HG03280 (cell line): ENCODE measurements around the gene CCDC127.

Experiments
- ATAC-seq: cut with Tn5 transposase; IDR thresholded peaks from one replicate; pipeline ENCODE4 v1.9.1; 2021; ENCODE audit warnings: mild to moderate bottlenecking, moderate library complexity; ENCODE audit not compliant: unreplicated experiment

Gene CCDC127

DNA sequence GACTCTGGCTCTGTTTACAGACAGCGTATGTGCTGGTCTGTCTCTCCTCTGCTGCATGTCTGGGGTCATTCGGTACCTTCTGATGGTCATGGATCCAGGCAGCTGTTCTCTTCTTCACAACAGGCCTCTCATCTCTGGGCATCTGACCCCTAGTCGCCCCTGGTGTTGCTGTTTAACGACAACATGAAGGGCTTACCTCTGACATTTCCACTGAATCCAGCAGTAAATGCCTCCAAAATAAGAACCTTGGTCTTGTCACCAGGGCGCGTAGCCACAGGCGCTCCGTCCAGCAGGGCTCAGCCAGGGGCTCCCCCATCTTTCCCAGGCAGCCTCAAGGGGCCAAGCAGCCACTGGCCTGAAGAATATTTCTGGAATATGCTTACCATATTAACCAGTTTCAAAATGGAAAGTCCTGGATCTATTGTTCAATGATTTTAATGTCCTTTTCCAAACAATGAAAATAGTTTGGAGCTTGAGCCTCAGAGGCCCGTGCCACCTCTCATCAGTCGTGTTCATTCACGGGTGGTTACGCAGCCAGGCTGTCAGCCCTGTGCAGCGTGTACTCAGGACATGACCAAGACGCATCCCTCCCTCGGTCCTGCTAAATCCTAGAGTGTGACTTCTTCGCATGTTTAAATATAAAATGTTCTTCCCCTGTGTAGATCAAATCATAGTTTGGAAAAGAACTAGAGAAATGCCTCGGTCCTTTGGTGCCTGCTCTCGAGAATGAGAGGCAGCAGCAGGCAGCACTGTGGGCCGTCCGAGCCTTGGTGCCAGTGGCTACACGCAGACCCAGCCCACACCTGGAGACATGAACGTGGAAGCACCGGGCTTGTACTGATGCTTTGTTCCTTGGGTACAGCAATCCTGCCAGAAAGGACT lies 56.8 kb downstream of the CCDC127 start:
- ATAC-seq: no peak

DNA sequence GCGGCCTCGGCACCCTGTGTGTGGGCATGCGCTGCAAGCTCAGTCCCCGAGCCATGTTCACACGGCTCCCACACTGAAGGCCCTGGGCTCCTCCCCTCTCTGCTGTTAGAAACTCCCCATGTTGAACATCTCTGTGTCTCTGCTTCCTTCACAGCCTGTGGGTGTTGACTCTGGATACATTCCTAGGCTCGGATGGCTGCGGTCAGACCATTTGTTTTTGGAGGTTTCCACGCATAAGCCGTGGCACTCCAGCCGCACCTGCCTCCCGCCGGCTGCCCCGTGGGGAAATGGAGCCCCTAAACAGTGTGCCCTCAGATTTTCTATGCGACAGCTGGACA lies 57.8 kb downstream of the CCDC127 start:
- ATAC-seq: no peak

DNA sequence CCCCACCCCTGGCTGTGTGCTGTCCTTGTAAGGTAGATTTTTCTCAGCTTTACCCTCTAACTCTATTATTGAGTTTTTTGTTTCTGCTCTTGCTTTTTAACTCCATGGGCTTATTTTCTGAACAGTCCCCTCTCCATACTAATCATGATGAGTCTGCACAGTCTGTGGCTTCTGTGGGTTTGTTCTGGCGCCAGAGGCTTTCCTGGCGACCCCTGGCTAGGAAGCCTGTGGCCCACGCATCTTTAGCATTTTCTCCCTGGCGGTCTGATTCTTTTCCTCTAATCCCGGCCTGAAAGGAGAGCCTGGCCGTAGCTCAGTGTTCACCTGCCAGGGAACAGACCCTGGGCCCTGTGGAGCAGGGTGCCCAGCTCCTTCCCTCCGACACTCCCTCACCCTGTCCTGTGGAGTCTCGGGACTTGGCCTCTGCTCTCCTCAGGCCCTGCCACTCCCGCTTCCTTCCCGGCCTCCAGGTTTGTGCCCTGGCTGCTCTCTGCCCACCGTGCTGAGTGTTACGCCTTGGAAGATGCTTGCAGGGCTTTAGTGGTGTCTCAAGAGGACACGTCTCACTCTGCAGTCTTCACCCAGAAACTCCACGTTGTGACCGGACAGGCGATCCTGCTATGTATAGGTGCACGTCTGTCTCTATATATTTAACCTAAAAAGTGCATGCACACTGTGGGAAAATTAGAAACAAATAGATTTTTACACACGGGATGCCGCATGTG lies 58.3 kb downstream of the CCDC127 start:
- no peak for ATAC-seq

DNA sequence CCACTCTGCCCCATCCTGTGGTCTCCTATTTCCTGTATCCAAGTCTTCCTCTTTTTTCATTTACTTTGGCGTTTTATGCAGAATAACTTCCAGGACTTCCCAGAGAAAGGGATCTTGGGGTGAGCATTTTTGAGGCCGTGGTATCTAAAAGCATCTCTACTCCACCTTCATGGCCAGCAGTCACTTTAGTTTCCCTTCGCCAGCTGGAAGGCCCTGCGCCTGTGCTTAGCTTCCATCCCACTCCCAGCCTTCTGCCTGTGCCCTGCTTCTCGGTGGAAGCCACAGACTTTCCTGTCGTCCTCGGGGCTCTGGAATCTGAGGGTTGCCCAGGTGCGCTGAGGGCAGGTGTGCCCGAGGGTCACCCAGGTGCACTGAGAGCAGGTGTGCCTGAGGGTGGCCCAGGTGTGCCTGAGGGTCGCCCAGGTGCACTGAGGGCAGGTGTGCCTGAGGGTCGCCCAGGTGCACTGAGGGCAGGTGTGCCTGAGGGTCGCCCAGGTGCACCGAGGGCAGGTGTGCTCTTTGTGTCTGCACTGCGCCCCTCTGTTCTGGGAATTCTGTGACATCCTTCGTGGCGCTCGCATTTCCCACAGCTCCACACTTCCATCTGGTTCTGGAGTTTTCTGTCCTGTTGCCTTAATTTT lies 59.0 kb downstream of the CCDC127 start:
- ATAC-seq: no peak

DNA sequence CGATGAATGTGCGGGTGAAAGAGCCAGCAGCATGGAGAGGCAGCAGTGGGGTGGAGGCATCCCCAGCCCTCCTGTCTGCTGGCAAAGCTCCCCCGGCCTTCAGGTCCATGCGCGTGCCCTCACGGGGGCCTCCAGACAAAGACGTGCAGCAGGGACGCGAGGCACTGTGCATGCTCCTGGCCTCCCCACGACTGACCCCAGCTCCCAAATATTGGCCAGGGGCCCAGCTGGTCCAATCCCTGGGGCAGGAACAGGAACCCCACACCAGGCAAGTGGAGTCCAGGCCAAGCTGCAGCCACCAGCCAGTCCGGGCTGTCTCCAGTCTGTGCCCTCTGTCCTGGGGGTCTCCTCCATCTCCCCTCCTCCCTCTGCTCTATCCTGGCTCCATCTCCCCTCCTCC lies 60.2 kb downstream of the CCDC127 start:
- ATAC-seq: no peak

DNA sequence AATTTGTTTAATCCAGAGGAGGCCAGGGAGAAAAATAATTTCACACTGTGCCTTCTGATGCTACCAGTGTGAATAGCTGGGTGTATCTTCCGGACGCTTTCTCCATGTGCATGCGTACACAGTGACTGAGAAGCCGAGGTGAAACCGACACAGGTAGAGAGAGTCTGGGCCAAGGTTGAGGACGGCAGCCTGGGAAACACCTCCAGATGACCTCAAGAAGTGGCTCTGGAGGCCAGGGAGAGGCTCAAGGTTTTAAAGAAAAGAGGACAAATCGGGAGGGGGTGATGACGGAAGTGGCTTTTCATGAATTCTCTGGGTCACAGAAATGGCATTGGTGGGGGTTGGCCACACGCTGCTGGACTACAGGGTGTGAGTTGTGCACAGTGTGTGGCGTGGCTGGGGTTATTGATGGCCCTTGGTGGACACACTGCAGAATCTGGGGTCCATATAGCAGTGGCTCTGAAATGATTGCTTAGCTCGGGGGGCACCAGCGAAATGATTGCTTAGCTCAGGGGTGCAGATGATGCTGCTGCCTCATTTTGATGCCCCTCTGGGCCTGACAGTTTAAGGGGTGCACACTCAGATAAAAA lies 60.7 kb downstream of the CCDC127 start:
- ATAC-seq: no peak

DNA sequence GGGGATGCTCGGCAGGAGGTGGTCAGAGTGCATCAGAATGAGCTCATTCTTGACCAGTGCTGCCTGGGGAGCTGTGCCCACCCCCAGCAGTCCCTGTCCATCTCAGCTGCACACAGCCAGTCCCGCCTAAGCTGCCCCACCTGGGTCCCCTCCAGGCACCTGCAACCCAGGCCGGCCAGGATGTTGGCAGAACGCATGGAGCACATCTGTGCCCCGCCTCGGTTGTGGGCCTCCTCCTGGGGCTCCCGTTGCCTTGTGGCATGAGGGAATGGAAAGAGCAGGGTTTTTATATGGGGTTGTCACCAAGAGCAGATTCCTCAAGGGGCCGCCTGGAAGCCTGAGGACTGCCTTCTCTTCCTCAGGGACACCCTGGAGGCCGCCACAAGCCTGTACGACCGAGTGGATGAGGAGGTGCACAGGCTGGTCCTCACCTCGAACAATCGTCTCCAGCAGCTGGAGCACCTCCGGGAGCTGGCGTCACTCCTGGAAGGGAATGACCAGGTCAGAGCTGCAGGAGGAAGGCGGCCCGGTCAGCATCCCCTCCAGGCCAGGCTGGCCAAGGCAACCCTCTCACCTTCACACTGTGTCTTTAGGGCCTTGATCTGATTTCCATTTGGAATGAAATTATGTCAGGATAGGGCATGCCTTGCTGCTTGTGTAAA lies 61.4 kb downstream of the CCDC127 start:
- ATAC-seq: no peak

DNA sequence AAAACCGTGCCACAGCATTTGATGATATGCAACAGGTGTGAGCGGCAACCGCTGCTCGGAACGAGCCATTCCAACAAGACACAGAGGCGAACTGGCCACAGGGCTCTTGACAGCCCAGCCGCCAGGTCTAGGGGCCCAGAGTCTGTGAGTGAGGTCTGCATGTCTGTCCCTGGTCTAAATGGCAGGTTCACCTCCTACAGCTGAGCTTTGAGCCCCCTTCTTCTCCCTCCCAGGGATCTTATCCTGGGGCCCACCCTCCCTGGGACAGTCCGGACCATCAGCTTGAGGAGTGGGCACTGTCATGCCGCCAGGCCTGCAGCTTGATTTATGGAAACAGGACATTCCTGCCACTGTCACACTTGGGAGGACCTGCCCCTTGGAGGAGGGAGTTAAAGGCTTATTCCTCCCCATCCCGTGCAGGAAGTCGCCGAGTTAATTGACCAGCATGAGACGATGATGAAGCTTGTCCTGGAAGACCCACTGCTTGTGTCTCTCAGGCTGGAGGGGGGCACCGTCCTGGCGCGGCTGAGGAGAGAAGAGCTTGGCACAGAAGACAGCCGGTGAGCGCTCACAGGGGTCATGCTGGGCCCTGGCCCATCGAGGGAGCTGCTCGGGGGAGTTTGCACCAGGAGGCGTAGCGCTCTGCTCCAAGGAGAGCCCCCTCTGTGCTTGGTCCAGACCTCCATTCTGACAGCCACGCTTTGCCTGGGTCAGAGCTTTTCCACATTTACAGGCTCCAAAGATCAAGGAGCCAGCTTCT lies 62.1 kb downstream of the CCDC127 start:
- no peak for ATAC-seq

DNA sequence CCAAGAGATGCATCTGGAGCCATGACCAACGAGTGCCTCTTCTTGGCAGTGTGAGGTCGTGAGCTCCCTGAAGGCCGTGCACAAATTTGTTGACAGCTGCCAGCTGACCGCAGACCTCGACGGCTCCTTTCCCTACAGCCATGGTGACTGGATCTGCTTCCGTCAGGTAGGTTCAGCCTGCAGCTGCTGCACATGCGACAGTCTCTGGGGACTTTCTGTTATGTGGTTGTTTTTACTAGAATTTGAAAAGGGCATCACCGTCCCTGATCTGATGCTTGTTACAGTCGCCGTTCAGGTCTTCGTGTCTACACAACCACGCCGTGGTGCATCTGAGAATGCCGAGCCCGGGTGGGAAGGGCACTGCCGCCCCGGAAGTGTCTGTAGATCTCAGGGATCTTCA lies 63.1 kb downstream of the CCDC127 start:
- ATAC-seq: no peak

DNA sequence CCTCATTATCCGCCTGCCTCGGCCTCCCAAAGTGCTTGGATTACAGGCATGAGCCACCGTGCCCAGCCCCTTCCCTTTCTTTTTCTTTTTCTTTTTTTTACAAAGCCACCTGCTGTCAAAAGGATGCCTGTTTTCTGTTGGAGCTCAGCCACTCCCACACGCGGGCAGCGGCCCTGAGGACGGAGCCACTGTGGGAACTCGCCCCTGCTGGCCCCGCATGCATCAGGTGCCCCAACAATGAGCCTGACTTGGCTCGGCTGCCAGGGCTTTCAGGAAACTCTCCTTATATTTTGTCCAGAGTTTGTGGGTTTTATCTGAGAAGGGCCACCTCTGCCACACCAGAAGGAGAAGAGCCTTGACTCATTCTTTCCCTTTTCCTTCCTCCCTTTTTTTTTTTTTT lies 63.7 kb downstream of the CCDC127 start:
- no peak for ATAC-seq

DNA sequence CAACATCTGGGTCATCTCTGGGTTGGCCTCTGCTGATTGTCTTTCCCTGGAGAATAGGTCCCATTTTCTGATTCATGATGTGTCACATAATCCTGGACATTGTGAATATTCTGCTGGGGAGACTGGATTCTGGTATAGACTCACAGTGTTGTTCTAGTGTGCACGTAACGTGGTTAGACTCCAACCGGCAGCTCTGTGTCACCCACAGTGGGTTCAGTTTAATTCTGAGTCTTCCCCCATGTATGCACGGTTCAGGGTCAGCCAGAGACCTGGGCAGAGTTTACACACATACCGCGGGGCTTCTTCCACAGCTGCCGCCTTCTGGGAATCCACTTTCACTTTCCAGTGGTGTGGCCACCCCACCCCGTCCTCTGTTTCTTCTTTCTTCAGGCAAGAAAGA lies 64.7 kb downstream of the CCDC127 start:
- ATAC-seq: no peak

DNA sequence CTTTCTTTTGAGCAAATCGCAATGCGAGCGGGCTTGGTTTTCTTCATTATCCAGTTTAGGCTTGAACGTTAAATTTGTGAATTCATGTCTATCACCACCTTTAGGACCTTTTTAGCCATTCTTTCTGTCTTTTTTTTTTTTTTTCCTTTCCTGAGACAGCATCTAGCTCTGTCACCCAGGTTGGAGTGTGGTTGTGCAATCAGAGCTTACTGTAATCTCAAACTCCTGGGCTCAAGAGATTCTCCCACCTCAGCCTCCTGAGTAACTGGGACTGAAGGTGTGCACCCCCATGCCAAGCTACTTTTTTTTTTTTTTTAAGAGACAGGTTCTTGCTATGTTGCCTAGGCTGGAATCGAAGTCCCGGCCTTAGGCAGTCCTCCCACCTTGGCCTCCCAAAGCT lies 65.9 kb downstream of the CCDC127 start:
- no peak for ATAC-seq

DNA sequence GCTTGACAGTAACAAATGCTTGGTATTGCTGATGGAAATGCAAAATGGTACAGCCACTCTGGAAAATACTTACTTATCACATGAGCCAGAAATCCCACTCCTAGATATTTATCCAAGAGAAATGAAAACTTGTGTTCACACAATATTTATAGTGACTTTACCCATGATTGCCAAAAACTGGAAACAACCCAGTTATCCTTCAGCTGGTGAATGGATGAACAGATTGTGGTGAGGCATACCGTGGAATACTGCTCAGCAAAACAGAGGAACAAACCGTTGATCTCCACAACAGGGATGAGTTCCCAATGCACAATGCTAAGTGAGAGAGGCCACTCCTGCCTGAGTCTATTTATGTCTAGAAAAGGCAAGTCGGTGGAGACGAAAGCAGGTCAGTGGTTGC lies 67.2 kb downstream of the CCDC127 start:
- no peak for ATAC-seq

DNA sequence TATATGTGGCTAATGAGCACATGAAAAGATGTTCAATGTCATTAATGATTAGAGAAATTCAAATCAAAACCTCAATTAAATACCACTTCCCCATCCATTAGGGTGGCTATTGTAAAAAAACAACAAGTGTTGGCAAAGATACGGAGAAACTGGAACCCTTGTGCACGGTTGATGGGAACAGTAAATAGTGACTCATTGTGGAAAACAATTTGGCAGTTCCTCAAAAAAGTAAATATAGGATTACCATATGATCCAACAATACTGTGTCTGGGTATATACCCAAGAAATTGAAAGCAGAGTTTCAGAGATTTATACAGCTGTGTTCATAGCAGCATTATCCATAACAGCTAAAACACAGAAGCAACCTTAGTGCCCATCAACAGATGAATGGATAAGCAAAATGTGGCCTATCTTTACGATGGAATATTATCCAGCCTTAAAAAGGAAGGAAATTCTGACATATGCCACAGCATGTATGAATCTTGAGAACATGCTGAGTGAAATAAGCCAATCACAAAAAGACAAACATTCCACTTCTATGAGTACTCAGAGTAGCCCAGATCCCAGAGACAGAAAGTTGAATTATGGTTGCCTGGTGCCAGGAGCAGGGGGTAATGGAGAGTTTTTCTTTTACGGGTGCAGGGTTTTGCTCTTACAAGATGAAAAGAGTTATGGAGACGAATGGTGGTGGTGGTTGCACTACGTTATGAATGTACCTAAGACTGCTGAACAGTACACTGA lies 68.0 kb downstream of the CCDC127 start:
- no peak for ATAC-seq

DNA sequence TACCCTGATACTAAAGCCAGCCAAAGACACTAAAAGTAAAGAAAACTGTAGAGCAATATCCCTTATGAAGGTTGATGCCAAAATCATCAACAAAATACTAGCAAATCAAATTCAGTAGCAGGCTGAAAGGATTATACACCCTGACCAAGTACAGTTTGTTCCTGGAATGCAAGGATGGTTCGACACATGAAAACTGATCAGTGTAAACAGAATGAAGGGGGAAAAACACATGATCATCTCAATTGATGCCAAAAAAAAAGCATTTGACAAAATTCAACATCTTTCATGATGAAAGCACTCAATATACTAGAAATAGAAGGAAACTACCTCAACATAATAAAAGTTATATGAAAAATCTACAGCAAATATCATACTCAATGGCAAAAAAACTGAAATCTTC lies 70.2 kb downstream of the CCDC127 start:
- ATAC-seq: no peak
